Activated CD4-positive, alpha-beta T cell treated with anti-CD3 and anti-CD28 coated beads, Interleukin-10, Interleukin-2, amounts not matched to agents 100 ng/mL and 50 ng/mL, durations not matched to agents 16 hours and 8 hours (primary cell): Measurements from ENCODE around the gene TEAD2.
"Not testable (repeated sequence)": the region's sequence is repeated elsewhere in the genome, so short reads cannot be mapped to it uniquely, and the experiment has no call there.

Experiments
- DNase-seq: peaks from one replicate; pipeline ENCODE4 v3.0.0-alpha.2; 2020

Gene TEAD2

GRCh38 chr19:49383599-49383998 lies 21.4 kb upstream of the TEAD2 start:
- no peak for DNase-seq

- DNase-seq, result no peak
Observed at GRCh38 chr19:49382639-49383038, 20.4 kb upstream of the TEAD2 start.

GRCh38 chr19:49380391-49380790 lies 18.2 kb upstream of the TEAD2 start:
- DNase-seq, result no peak

- DNase-seq, result no peak
Observed at GRCh38 chr19:49378512-49378911, 16.3 kb upstream of the TEAD2 start.

GRCh38 chr19:49374665-49375434 lies 12.6 kb upstream of the TEAD2 start:
- DNase-seq, result no peak

- DNase-seq, result not testable (repeated sequence)
Observed at GRCh38 chr19:49373174-49373573, 11.0 kb upstream of the TEAD2 start.

GRCh38 chr19:49371184-49371583 lies 9.0 kb upstream of the TEAD2 start:
- no peak for DNase-seq

GRCh38 chr19:49368711-49369358 lies 6.6 kb upstream of the TEAD2 start:
- DNase-seq, result no peak

GRCh38 chr19:49366110-49366509 lies 3.9 kb upstream of the TEAD2 start:
- no peak for DNase-seq

- no peak for DNase-seq
Observed at GRCh38 chr19:49364083-49364737, 2.0 kb upstream of the TEAD2 start.

GRCh38 chr19:49363268-49364082 lies 1.3 kb upstream of the TEAD2 start, which contains the start of gene DKKL1:
DKKL1 (plus strand) TSS chr19:49363877; CDS start chr19:49363999, 122 bp downstream.
- DNase-seq, result peak; percentile 83

- DNase-seq, result no peak
Observed at GRCh38 chr19:49362929-49363267, 682 bp upstream of the TEAD2 start.

- no peak for DNase-seq
Observed at GRCh38 chr19:49361438-49362047, 673 bp downstream of the TEAD2 start.

- no peak for DNase-seq
Observed at GRCh38 chr19:49359851-49360820, 2.1 kb downstream of the TEAD2 start.

- DNase-seq, result no peak
Observed at GRCh38 chr19:49357186-49357585, 5.0 kb downstream of the TEAD2 start.

- no peak for DNase-seq
Observed at GRCh38 chr19:49356382-49356781, 5.8 kb downstream of the TEAD2 start.

- DNase-seq, result no peak
Observed at GRCh38 chr19:49355909-49356353, 6.3 kb downstream of the TEAD2 start.

GRCh38 chr19:49349567-49349966 lies 12.6 kb downstream of the TEAD2 start:
- DNase-seq, result no peak

GRCh38 chr19:49348305-49349189 lies 13.7 kb downstream of the TEAD2 start:
- no peak for DNase-seq

GRCh38 chr19:49347835-49348234 lies 14.4 kb downstream of the TEAD2 start:
- DNase-seq, result peak; percentile 33
